ENCODE measurements around the gene SMC5.

SMC5 gene

GRCh38 chr9:70402213-70402612, 143.4 kb downstream of the SMC5 start:
- Histone ChIP-seq H3K4me3 (ENCODE audit: low read length) (no peak overlapping the region), H3K9me3 (ENCODE audit: control insufficient read depth, insufficient read depth, low read length) (no peaks in the 10 kb centered on the region), H3K27me3 (ENCODE audit: control insufficient read depth, insufficient read depth, low read length) (no peaks in the 10 kb centered on the region), H3K36me3 (ENCODE audit: control insufficient read depth, insufficient read depth, low read length) (no peaks in the 10 kb centered on the region), H3K4me1 (ENCODE audit: control insufficient read depth, insufficient read depth, low read length) (no peaks in the 10 kb centered on the region; the same call in 1 of the 2 replicates), H3K27ac (ENCODE audit: low read length) (no peak overlapping the region)
- no peak for DNase-seq (ENCODE audit: low read depth, low spot score)
- no CpG with 5 or more reads among the region's 1 CpG for WGBS (ENCODE audit: insufficient coverage, insufficient read length)

GRCh38 chr9:70403166-70403565, 144.4 kb downstream of the SMC5 start:
- Histone ChIP-seq H3K27ac (ENCODE audit: low read length) (no peak overlapping the region), H3K4me1 (ENCODE audit: control insufficient read depth, insufficient read depth, low read length) (no peaks in the 10 kb centered on the region; the same call in 1 of the 2 replicates), H3K36me3 (ENCODE audit: control insufficient read depth, insufficient read depth, low read length) (no peaks in the 10 kb centered on the region), H3K9me3 (ENCODE audit: control insufficient read depth, insufficient read depth, low read length) (no peaks in the 10 kb centered on the region), H3K4me3 (ENCODE audit: low read length) (no peak overlapping the region), H3K27me3 (ENCODE audit: control insufficient read depth, insufficient read depth, low read length) (no peaks in the 10 kb centered on the region)
- no peak for DNase-seq (ENCODE audit: low read depth, low spot score)
- WGBS (ENCODE audit: insufficient coverage, insufficient read length) = no CpG with 5 or more reads among the region's 2 CpGs

- Histone ChIP-seq H3K4me3 (ENCODE audit: low read length) (no peak overlapping the region), H3K27ac (ENCODE audit: low read length) (no peak overlapping the region), H3K27me3 (ENCODE audit: control insufficient read depth, insufficient read depth, low read length) (no peaks in the 10 kb centered on the region), H3K36me3 (ENCODE audit: control insufficient read depth, insufficient read depth, low read length) (no peaks in the 10 kb centered on the region), H3K9me3 (ENCODE audit: control insufficient read depth, insufficient read depth, low read length) (no peaks in the 10 kb centered on the region), H3K4me1 (ENCODE audit: control insufficient read depth, insufficient read depth, low read length) (no peaks in the 10 kb centered on the region; the same call in 1 of the 2 replicates)
- no CpG with 5 or more reads among the region's 4 CpGs for WGBS (ENCODE audit: insufficient coverage, insufficient read length)
- no peak for DNase-seq (ENCODE audit: low read depth, low spot score)
Measured at GRCh38 chr9:70403618-70404025, 144.8 kb downstream of the SMC5 start.

- no peak for DNase-seq (ENCODE audit: low read depth, low spot score)
- Histone ChIP-seq H3K4me1 (ENCODE audit: control insufficient read depth, insufficient read depth, low read length) (no peaks in the 10 kb centered on the region; the same call in 1 of the 2 replicates), H3K27me3 (ENCODE audit: control insufficient read depth, insufficient read depth, low read length) (no peaks in the 10 kb centered on the region), H3K9me3 (ENCODE audit: control insufficient read depth, insufficient read depth, low read length) (no peaks in the 10 kb centered on the region), H3K27ac (ENCODE audit: low read length) (no peak overlapping the region), H3K4me3 (ENCODE audit: low read length) (no peak overlapping the region), H3K36me3 (ENCODE audit: control insufficient read depth, insufficient read depth, low read length) (no peaks in the 10 kb centered on the region)
- no CpG with 5 or more reads among the region's 2 CpGs for WGBS (ENCODE audit: insufficient coverage, insufficient read length)
Measured at GRCh38 chr9:70404261-70404660, 145.5 kb downstream of the SMC5 start.

All from iPS DF 6.9 (cell line).